ENCODE results near the gene PFDN1.

Gene PFDN1

DNA sequence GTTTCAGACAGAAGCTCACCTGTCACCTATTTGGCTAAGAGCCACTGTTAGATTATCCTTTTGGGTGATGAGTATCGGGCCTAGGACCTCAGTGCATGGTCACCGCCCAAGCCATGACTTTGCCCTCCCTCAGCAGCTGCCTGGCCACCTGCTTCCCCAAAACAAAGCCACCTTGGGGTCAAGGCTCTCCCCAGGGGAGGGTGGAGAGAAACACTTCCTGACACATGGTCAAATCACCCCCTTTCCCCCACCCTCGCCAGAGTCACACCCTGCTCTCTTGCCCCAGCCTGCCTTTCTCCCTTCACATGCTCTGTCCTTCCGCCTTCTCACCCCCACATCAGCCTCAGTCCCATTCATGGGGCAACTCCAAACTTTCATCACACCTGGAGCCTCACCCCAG lies 45.2 kb upstream of the PFDN1 start:
- no peaks in the 10 kb centered on the region for H3K79me2 ChIP-seq (ENCODE audit: control insufficient read depth, low read length)
- H3K4me1 ChIP-seq (ENCODE audit: control insufficient read depth, low read length), result peaks cover 34% of the 10 kb centered on the region
- H3K36me3 ChIP-seq (ENCODE audit: control insufficient read depth, low read length), result no peaks in the 10 kb centered on the region
- H3F3A ChIP-seq (ENCODE audit: control insufficient read depth, insufficient read depth), result no peaks in the 10 kb centered on the region
- H3K9me2 ChIP-seq (replicated peaks; ENCODE audit: control insufficient read depth, low read length), result no peaks in the 10 kb centered on the region
- H3K9me3 ChIP-seq (ENCODE audit: control insufficient read depth, insufficient read depth, low read length), result no peaks in the 10 kb centered on the region
- H3K4me3 ChIP-seq (ENCODE audit: low read length), result no peak overlapping the region
- H3K27me3 ChIP-seq (ENCODE audit: control insufficient read depth, low read length), result peaks cover 30% of the 10 kb centered on the region
- H3K4me2 ChIP-seq (ENCODE audit: low read length), result 0 out of 2 replicates have a peak overlapping the region, but pooled peaks have one; percentile 8
- H3K27ac ChIP-seq (ENCODE audit: low read depth, low read length), result no peak overlapping the region
- TF ChIP-seq EZH2phosphoT487 (IDR thresholded peaks at IDR 0.05; ENCODE audit: borderline replicate concordance, low read length), result no peak
- TF ChIP-seq, protein P1, sequence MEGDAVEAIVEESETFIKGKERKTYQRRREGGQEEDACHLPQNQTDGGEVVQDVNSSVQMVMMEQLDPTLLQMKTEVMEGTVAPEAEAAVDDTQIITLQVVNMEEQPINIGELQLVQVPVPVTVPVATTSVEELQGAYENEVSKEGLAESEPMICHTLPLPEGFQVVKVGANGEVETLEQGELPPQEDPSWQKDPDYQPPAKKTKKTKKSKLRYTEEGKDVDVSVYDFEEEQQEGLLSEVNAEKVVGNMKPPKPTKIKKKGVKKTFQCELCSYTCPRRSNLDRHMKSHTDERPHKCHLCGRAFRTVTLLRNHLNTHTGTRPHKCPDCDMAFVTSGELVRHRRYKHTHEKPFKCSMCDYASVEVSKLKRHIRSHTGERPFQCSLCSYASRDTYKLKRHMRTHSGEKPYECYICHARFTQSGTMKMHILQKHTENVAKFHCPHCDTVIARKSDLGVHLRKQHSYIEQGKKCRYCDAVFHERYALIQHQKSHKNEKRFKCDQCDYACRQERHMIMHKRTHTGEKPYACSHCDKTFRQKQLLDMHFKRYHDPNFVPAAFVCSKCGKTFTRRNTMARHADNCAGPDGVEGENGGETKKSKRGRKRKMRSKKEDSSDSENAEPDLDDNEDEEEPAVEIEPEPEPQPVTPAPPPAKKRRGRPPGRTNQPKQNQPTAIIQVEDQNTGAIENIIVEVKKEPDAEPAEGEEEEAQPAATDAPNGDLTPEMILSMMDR (IDR thresholded peaks at IDR 0.05; ENCODE audit: low read depth, low read length, poor library complexity, severe bottlenecking), result no peak
- H4K20me1 ChIP-seq (ENCODE audit: control insufficient read depth, insufficient read depth, low read depth, low read length), result no peaks in the 10 kb centered on the region

DNA sequence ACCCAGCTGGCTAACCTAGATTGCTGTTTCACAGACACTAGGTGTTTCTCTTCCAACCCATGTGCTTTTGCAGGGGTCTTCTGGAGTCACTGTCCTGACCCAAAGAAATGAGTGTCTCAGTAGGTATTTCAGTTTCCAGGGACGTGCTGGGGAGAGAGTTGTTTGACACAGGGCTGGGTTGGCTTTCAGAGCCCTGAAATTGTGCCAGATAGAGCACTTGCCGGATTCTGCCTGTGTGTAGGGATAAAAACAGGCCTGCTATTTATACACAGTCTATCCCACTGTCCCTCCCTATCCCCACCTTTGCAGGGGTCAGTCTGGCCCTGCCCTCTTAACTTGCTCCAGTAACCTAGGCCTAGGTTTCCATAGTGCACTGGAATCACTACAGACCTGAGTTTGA lies 44.5 kb upstream of the PFDN1 start:
- H3K4me3 ChIP-seq (ENCODE audit: low read length), result peak overlapping the region; percentile 64
- H3K27ac ChIP-seq (ENCODE audit: low read depth, low read length), result no peak overlapping the region
- TF ChIP-seq, protein P1 (IDR thresholded peaks at IDR 0.05; ENCODE audit: low read depth, low read length, poor library complexity, severe bottlenecking), result no peak
- peaks cover 41% of the 10 kb centered on the region for H3K4me1 ChIP-seq (ENCODE audit: control insufficient read depth, low read length)
- no peaks in the 10 kb centered on the region for H3F3A ChIP-seq (ENCODE audit: control insufficient read depth, insufficient read depth)
- no peaks in the 10 kb centered on the region for H3K9me3 ChIP-seq (ENCODE audit: control insufficient read depth, insufficient read depth, low read length)
- peak overlapping the region; percentile 81 for H3K4me2 ChIP-seq (ENCODE audit: low read length)
- no peaks in the 10 kb centered on the region for H3K36me3 ChIP-seq (ENCODE audit: control insufficient read depth, low read length)
- no peaks in the 10 kb centered on the region for H4K20me1 ChIP-seq (ENCODE audit: control insufficient read depth, insufficient read depth, low read depth, low read length)
- H3K9me2 ChIP-seq (replicated peaks; ENCODE audit: control insufficient read depth, low read length), result no peaks in the 10 kb centered on the region
- H3K27me3 ChIP-seq (ENCODE audit: control insufficient read depth, low read length), result peaks cover 30% of the 10 kb centered on the region
- no peaks in the 10 kb centered on the region for H3K79me2 ChIP-seq (ENCODE audit: control insufficient read depth, low read length)

DNA sequence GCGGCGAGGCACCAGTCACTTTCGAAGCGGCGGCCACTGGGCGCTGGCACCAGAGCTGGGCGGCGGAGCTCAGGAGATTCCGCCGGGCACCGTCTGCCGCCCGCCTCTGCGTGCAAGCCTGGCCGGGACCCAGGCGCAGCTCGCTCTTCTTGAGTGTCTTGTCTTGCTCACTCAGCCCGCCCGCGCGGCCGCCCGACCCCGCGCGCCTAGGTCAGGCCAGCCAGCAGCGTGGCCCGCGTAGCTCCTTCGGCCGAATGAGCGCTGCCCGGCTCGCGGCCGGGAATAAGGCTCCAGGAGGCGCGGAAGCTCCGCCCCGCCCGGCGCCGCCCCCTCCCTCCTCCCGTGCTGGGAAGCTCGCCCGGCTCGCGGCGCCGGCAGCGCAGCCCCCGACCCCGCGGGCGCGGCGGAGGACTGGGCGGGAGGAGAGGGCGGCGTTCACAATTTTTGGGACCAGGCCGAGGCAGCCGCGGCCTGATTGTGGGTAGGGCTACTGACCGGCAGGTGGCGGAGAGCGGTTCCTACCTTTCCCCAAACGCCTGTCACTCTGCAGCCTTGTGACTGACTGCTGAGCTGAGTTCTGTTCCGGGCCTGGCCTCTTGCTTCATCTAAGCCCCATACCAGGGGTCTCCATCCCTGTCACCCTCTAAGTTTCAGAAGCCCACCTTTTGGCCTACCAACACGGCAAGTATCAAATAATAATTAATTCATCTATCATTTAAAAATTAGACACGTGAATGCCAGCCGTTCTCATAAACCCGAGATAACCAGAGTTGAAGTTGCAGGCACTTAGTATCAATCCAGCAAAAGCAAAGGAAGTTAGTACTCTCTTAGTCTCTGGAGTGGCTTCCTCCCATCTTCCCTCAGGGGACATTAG lies 43.7 kb upstream of the PFDN1 start, which contains the start of gene HBEGF:
HBEGF (minus strand) TSS at position 256 of the 874 bp plus-strand sequence. CDS start 275 bp downstream, outside the sequence.
- Histone ChIP-seq H3K4me2 (ENCODE audit: low read length) (peak within 1 kb of the TSS; percentile 81), H3K79me2 (ENCODE audit: control insufficient read depth, low read length) (no peaks in the 10 kb centered on the region), H4K20me1 (ENCODE audit: control insufficient read depth, insufficient read depth, low read depth, low read length) (no peaks in the 10 kb centered on the region), H3K4me1 (ENCODE audit: control insufficient read depth, low read length) (peaks cover 48% of the 10 kb centered on the region), H3F3A (ENCODE audit: control insufficient read depth, insufficient read depth) (no peaks in the 10 kb centered on the region), H3K27ac (ENCODE audit: low read depth, low read length) (no peak within 1 kb of the TSS), H3K9me3 (ENCODE audit: control insufficient read depth, insufficient read depth, low read length) (no peaks in the 10 kb centered on the region), H3K27me3 (ENCODE audit: control insufficient read depth, low read length) (peaks cover 30% of the 10 kb centered on the region), H3K9me2 (replicated peaks; ENCODE audit: control insufficient read depth, low read length) (no peaks in the 10 kb centered on the region), H3K4me3 (ENCODE audit: low read length) (peak within 1 kb of the TSS; percentile 64), H3K36me3 (ENCODE audit: control insufficient read depth, low read length) (no peaks in the 10 kb centered on the region)
- no peak; the same call in 1 of the 2 replicates for TF ChIP-seq EZH2phosphoT487 (IDR thresholded peaks at IDR 0.05; ENCODE audit: borderline replicate concordance, low read length)
- TF ChIP-seq, protein P1 (IDR thresholded peaks at IDR 0.05; ENCODE audit: low read depth, low read length, poor library complexity, severe bottlenecking), result peak; percentile 59
